Ovary (tissue), 3 donors: ENCODE measurements around the gene CKB.

Experiments
- CTCF ChIP-seq, 3 donors: fragments of 450-650 bp in 2 of 3; fragments of 200-600 bp in 1 of 3; IDR thresholded peaks; one replicate each; pipeline versions ENCODE4 v1.5.1 to v1.8.0; 2016 to 2022; ENCODE audit warnings: antibody characterized with exemption in 3 of 3, mild to moderate bottlenecking in 1 of 3
- POLR2A ChIP-seq: fragments of 450-650 bp; IDR thresholded peaks from one replicate; pipeline ENCODE4 v1.6.1; 2017; ENCODE audit warnings: antibody characterized with exemption, mild to moderate bottlenecking, moderate library complexity
- donor health status: DM: no; HTN: no; CAD: no.

GRCh38 chr14:103560691-103561090 is 38.1 kb upstream of the CKB start:
- TF ChIP-seq CTCF (IDR thresholded peaks at IDR 0.05) (no peak), POLR2A (no peak)
